GM13977 (cell line): ENCODE data around the gene FHIT.

Experiments used
- DNase-seq: peaks from one replicate; pipeline ENCODE4 v3.0.0; 2012; ENCODE audit warnings: low spot score
- CTCF ChIP-seq: IDR thresholded peaks from 2 replicates; pipeline ENCODE4 v1.5.1; 2012; ENCODE audit warnings: mild to moderate bottlenecking, control low read depth; ENCODE audit not compliant: insufficient read depth; ENCODE audit errors: extremely low read depth, missing control alignments
- in situ Hi-C: fragments of 300-500 bp; cut with MboI; formaldehyde crosslinking; loops from one replicate; pipeline ENCODE4 v1.12.0; 2022; ENCODE audit warnings: low sequenced_read_pairs, low pct_unique_long_range_greater_than_20kb, mixed read lengths, inconsistent platforms; ENCODE audit not compliant: unreplicated experiment

FHIT gene

DNA sequence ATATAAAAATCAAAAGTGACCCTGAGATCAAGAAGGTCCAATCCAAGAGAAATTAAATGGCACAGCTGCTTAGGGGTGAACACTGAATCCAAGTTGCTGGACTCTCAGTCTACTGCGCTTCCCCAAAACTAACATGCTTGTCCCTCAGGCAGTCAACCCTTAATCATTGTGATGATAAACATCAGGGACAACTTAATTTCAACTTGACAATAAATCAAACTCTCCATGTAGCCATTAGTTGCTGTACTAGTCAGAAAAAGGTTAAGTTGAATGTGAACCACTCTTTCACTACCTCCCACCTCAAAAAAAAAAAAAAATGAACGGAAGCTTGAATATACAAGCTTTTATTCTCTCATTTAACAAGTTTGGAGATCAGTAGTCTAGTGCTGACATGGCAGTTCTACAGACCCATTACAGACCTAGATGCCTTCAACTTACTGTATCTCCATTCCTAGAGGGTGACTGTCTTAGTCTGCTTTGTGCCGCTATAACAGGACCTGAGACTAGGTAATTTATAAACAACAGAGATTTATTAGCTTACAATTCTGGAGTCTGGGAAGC, 185.7 kb downstream of the FHIT start:
- in situ Hi-C loops, result no loop called here

GRCh38 chr3:61061092-61061723, 190.0 kb downstream of the FHIT start:
- DNase-seq, result no peak
- TF ChIP-seq CTCF, result no peak
- in situ Hi-C loops, result no loop called here

More for the DNA sequence above, 185.7 kb downstream of the FHIT start:
- no peak for DNase-seq
- TF ChIP-seq CTCF, result no peak

- no peak for DNase-seq
- in situ Hi-C loops, result no loop called here
- no peak for TF ChIP-seq CTCF
These were observed 190.8 kb downstream of the FHIT start for GRCh38 chr3:61060411-61060861.

DNA sequence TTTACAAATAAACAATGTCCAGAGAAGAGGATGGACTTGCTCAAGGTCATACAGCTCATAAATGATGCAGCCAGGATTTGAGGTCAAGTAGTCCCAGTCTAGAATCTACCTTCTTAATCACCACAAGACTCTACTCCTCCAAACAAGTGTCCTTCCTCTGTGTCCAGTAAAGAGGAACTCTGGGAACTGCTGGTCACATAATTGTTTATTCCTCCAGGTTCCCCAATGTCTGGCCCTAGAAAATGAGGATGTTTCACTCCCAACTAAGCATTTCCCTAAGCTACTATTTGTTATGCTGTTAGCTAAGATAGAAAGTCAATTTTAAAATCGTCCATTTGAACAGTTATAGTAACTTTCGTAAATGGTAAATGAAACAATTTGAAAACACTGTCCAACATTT, 192.4 kb downstream of the FHIT start:
- no peak for TF ChIP-seq CTCF
- in situ Hi-C loops, result no loop called here
- no peak for DNase-seq

DNA sequence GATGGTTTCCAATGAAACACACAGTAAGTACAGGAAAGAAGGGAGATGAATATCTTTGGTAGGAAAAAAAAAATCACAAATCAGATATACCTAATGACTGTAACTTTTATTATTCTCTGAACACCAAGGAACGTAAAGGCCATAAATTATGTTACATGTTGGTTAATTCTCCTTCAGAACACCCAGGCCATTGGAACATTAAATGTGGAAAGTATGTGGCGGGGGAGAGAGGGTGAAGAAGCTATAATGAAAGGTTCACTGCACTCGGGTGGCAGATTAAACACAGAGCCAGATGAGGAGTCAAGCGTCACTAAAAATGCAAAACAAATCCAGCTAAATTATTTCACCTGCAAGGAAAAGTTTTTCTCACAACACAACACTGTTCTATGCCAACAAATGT, 193.8 kb downstream of the FHIT start:
- DNase-seq, result no peak
- TF ChIP-seq CTCF, result no peak
- in situ Hi-C loops, result no loop called here

DNA sequence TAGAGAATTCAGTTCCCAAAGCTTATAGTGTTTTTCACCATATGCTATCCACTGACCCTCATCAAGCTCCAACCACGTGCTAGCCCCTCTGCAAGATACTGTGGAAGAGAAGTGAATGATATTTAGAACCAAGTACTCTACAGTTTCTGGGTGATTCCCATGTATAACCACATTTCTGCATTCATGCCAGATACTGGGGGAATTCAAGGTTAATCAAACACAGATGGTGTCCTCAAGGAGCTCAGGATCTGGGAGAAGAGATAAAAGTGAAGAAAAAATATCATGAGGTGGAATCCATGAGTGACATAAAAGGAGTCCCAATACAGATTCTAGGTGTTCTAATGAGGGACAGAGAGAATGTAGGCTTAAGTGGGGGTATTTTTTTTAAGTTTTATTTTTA, 195.8 kb downstream of the FHIT start:
- TF ChIP-seq CTCF, result no peak
- DNase-seq, result no peak
- in situ Hi-C loops, result no loop called here
